Measurements from ENCODE around the gene ABR.

Gene ABR

GRCh38 chr17:1179818-1180742 is at the start of gene ABR:
Gene ABR, minus strand, starts transcription at chr17:1179981. Its CDS starts 254 bp downstream, at chr17:1179727.
- DNase-seq: peak; percentile 46

GRCh38 chr17:1229349-1229899 is 49.6 kb upstream of the ABR start:
- DNase-seq: no peak

GRCh38 chr17:1228781-1229348 is 49.1 kb upstream of the ABR start:
- DNase-seq: no peak

- no peak for DNase-seq
Observed at GRCh38 chr17:1227917-1228780, 48.4 kb upstream of the ABR start.

GRCh38 chr17:1227365-1227764 is 47.6 kb upstream of the ABR start:
- no peak for DNase-seq

- no peak for DNase-seq
Observed at GRCh38 chr17:1226308-1226707, 46.5 kb upstream of the ABR start.

GRCh38 chr17:1224330-1224729 is 44.5 kb upstream of the ABR start:
- DNase-seq: no peak

- DNase-seq: no peak
Observed at GRCh38 chr17:1223662-1224061, 43.9 kb upstream of the ABR start.

- DNase-seq: no peak
Observed at GRCh38 chr17:1222321-1222720, 42.5 kb upstream of the ABR start.

- DNase-seq: no peak
Observed at GRCh38 chr17:1221209-1221608, 41.4 kb upstream of the ABR start.

- no peak for DNase-seq
Observed at GRCh38 chr17:1220346-1220745, 40.6 kb upstream of the ABR start.

GRCh38 chr17:1217089-1217385 is 37.3 kb upstream of the ABR start:
- DNase-seq: no peak

GRCh38 chr17:1216217-1217088 is 36.7 kb upstream of the ABR start:
- no peak for DNase-seq

GRCh38 chr17:1212946-1213345 is 33.2 kb upstream of the ABR start:
- no peak for DNase-seq

GRCh38 chr17:1211287-1211686 is 31.5 kb upstream of the ABR start:
- no peak for DNase-seq

- DNase-seq: no peak
Observed at GRCh38 chr17:1208966-1209365, 29.2 kb upstream of the ABR start.

GRCh38 chr17:1206026-1206777 is 26.4 kb upstream of the ABR start:
- no peak for DNase-seq

GRCh38 chr17:1203967-1204291 is 24.1 kb upstream of the ABR start:
- no peak for DNase-seq

GRCh38 chr17:1203111-1203966 is 23.6 kb upstream of the ABR start:
- peak; percentile 74 for DNase-seq

GRCh38 chr17:1202291-1202690 is 22.5 kb upstream of the ABR start:
- DNase-seq: no peak

Measured in fibroblast of skin of right biceps (primary cell).